ENCODE measurements around the gene VPS11. TPM values are rescaled to one million over a fixed set of nuclear protein-coding genes. Genes with fewer than 3 reads are reported as not detected.
A peak's percentile ranks its signal among the peaks of the same experiment; 100 is the strongest.
"Not testable (repeated sequence)": the region's sequence is repeated elsewhere in the genome, so short reads cannot be mapped to it uniquely, and the experiment has no call there.

VPS11 gene
- polyA plus RNA-seq, 4 donors: 51.9 to 59.5 (median 54.7) TPM

DNA sequence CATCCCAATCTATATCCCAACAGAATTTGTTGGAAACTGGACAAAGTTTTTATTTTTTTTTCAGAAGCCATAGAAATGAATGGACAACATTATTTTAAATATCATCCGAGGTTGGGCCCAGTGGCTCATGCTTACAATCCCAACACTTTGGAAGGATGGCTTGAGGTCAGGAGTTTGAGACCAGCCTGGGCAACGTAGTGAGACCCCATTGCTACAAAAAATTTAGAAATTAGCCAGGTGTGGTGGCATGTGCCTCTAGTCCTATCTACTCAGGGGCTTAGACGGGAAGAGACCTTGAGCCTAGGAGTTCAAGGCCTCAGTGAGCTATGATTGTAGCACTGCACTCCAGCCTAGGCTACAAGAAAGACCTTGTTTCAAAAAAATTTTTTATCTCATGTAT is 32.8 kb upstream of the VPS11 start:
- DNase-seq (ENCODE audit: low read depth in 4 of 4, low spot score in 3 of 4): no peak

DNA sequence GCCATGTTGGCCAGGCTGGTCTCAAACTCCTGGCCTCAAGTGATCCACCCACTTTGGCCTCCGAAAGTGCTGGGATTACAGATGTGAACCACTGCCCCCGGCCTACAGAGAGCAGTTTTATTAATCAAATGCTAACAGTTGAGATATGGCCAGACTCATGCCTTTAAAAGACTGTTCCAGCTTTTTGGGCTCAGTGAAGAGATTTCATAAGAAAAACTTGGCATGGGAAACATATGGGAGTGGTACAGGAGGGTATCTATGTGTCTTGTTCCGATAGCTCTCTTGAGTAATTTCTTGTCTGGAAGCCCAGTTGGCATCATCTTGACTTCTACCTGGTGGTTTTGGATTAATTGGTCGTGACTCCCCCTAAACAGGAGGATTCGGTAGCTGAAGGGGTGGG is 28.7 kb upstream of the VPS11 start:
- no peak for DNase-seq (ENCODE audit: low read depth in 4 of 4, low spot score in 3 of 4)

DNA sequence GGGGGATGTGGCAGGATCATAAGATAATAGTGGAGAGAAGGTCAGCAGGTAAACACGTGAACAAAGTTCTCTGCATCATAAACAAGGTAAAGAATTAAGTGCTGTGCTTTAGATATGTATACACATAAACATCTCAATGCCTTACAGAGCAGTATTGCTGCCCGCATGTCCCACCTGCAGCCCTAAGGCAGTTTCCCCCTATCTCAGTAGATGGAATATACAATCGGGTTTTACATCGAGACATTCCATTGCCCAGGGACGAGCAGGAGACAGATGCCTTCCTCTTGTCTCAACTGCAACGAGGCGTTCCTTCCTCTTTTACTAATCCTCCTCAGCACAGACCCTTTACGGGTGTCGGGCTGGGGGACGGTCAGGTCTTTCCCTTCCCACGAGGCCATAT is 28.1 kb upstream of the VPS11 start:
- not testable (repeated sequence) for DNase-seq (ENCODE audit: low read depth in 4 of 4, low spot score in 3 of 4)

DNA sequence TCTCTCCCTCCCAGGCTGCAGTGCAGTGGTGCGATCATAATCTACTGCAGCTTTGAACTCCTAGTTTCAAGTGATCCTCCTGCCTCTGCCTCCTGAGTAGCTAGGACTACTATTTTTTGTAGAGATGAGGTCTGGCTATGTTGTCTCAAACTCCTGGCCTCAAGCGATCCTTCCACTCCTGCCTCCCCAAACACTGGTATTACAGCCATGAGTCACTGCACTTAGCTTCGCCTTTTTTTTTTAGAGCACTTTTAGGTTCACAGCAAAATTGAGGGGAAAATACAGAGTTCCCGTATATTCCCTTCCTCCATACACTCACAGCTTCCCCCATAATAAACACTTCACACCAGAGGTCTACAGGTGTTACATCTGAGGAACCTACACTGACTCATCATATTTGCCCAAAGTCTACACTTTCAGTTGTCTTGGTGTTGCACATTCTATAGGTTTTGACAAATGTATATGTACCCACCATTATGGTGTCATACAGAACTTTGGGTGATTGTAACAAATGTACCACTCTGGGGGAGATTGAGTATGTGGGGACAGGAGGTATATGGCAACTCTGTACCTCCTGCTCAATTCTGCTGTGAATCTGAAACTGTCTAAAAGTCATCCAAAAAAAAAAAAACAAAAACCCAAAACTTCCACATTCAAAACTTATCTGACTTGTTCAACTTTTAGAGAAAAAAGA is 25.6 kb upstream of the VPS11 start:
- DNase-seq (ENCODE audit: low read depth in 4 of 4, low spot score in 3 of 4): no peak

DNA sequence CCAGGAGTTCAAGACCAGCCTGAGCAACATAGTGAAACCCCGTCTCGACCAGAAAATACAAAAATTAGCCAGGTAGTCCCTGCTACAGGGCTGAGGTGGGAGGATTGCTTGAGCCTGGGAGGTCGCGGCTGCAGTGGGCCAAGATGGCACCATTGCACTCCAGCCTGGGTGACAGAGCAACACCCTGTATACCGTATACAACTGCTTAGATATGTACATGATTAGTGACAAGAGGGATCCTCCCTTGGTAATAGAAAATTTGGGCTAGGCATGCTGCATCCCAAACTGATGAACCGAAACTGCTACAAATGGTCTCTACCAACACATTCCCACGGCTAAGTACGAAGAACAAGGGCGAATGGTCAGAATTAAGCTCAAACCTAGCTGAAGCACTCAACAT is 24.7 kb upstream of the VPS11 start:
- no peak for DNase-seq (ENCODE audit: low read depth in 4 of 4, low spot score in 3 of 4)

DNA sequence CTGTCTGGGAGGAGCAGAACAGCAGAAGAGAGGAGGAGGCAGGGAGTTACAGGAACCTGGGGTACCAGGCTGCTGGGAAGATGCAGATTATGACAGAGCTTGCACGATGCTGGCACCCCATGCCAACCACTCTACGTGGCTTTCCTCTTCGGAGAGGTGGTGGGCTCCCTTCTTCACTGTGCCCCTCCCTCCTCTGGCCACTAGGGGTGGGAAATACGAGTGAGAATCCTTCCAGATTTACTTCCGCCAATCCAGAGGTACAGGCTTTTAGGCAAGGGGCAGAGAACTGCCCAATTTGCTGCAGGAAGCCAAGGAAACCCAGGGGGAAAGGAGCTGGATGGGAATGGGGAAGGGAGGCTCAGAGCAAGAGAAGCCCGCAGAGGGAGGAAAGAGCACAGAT is 22.9 kb upstream of the VPS11 start:
- DNase-seq (ENCODE audit: low read depth in 4 of 4, low spot score in 3 of 4): no peak

DNA sequence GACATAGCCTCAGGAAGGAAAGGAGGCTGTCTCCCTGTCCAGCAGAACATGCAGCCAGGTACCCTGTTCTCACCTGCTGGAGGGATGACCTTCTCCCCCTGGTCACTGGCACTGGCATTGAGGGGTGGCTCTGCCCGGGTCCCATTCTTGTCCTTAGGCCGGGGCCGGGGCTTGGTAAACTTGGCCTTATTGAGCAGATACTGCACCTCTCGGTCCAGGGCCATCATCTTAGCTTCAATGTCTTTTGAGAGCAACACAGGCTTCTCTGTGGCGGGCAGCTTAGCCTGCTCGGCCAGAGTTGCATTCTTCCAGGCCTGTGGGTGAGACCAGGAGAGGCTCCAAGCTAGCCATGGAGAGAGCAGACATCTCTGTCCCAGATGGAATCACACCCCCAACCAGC is 21.1 kb upstream of the VPS11 start:
- DNase-seq (ENCODE audit: low read depth in 4 of 4, low spot score in 3 of 4): no peak

DNA sequence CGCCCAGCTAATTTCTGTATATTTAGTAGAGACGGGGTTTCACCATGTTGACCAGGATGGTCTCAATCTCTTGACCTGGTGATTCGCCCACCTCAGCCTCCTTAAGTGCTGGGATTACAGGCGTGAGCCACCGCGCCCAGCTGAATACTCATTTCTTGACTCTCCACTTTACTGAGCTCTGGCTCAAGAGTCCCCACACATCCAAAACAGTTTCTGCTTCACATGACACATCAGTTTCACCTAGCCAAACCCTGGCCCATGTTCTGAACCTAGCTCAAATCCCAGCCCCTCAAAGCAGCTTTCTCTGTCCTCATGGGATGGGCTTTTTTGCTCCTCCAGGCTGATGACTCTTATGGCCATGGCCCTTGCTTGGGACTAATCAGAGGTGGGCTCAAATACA is 20.4 kb upstream of the VPS11 start:
- no peak for DNase-seq (ENCODE audit: low read depth in 4 of 4, low spot score in 3 of 4)

DNA sequence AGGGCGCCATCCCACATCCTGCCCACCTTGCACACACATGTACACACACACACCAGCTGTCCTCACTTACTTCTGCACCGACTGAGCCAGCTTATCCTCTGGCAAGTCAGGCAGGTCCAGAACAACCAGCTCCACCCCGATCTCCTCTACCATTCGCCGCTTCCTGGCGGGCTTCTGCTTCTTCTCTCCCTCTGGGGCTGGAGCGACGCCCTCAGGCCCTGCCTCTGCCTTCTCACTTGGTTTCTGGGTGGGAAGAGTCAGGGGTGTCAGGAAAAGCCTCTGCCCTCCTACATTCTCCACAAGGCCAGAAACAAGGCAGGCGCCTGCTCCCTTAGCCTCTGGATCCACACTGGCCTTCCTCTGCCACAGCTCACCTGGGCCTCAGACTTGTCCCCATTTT is 19.0 kb upstream of the VPS11 start:
- DNase-seq (ENCODE audit: low read depth in 4 of 4, low spot score in 3 of 4): no peak

DNA sequence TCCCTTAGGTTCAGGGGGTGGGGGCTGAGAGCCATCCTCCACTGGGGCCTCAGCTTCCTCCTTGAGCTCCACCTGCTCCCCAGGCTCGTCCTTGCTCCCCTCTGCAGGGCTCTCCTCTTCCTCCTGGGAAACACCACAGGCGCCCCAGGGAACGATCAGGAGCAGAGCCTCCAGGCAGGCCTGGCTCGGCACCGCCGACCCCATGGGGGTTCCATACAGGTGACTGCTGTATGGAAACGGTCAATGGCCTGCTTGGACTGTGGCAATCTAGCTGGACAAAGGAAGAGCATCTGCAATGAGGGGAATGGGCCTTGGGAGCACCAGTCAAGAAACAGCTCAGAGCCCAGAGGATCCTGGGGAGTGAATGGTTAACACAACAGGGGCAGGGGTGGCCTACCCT is 18.5 kb upstream of the VPS11 start:
- no peak for DNase-seq (ENCODE audit: low read depth in 4 of 4, low spot score in 3 of 4)

DNA sequence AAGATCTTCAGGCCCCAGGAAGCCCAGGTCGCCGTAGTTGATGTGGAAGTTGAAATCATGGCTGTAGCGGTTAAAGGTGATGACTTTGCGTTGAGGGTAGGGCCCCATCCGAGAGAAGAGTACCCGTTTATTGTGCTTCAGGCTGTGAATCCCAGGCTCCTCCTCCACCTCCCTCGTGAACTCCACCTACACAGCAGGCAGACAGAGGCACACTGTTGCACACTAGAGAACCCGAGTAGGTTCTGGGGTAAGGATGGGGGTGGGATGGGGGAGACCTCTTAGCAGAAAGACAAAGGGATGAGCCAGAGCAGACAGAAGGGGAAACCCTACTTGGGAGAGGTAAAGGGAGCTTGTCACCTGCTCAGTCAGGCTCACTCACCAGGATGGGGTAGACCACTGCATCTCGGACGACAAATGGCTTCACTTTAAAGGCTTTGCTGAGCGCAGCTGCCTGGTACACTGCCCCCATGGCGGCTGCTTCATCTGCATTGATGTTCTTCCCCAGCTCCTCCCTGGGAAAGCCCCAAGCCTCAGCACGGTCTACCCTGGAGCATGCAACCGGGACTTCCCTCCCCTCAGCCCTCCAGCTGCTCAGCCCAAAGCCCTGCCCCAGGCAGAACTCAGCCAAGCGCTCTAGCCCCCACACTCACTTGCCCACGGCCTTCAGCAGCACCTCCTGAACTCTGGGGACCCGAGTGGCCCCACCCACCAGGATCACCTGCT is 16.0 kb upstream of the VPS11 start:
- no peak for DNase-seq (ENCODE audit: low read depth in 4 of 4, low spot score in 3 of 4)

DNA sequence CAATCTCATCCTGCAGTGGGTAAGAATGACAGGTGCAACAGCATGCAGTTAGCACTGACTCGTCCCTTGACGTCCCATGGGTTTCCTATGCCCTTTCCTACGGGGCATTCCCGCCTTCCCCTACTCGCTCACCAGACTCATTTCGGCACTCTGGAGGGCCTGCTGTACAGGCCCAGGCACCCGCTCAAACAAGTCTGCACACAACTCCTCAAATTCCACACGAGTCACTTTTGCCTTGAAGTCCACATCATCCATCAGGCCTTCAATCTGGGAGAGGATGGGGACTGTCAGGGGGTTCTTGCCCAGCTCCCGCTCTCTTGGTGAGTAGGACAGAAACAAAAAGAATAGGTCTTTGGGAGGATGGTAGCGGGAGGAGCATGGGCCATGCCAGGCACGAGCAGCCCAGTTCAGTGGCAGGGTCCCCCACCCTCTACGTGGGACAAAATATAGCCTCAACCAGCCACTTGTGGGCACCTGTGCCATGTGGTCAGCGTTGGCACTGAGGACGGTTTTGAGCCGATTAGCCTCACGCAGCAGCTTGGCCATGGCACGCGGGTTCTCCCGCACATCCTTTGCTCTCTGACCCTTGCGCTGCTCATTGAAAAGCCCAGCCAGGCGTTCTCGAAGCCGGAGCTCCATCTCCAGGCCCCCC is 15.3 kb upstream of the VPS11 start:
- DNase-seq (ENCODE audit: low read depth in 4 of 4, low spot score in 3 of 4): no peak

DNA sequence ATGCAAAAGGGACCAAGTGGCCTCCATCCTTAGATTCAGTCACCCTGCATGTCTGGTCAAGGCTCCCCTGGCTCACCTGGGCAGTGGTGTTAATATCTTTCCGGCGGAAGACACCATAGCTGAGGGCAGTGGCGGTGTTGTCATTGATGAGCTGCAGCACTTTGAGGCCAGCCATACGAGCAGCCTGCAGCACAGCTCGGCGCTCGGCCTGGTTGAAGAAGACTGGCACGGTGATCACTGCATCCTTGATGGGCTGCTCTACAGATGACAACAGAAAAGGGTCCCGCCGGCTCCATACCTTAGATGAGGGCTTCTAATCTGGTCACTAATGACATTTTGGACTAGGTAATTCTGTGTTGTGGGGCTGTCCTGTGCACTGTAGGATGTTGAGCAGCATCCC is 13.2 kb upstream of the VPS11 start:
- DNase-seq (ENCODE audit: low read depth in 4 of 4, low spot score in 3 of 4): no peak

DNA sequence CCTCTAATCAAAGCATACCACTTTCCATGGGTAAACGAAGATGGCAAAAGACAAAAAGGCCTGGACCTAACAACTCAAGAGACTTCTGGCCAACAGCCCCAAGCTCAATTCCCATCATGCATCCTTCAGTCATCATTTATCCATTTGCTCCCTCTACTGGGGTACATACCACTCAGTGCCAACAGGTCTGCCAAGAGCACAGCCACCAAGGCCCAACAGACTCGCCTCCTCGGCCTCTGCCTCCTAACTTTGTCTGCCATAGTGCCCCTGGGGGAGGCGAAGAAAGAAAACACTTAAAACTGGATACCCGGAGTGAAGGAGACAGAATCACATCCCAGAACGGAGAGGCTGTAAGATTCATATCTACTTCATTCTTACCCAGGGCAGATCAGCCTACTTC is 11.7 kb upstream of the VPS11 start:
- no peak for DNase-seq (ENCODE audit: low read depth in 4 of 4, low spot score in 3 of 4)

DNA sequence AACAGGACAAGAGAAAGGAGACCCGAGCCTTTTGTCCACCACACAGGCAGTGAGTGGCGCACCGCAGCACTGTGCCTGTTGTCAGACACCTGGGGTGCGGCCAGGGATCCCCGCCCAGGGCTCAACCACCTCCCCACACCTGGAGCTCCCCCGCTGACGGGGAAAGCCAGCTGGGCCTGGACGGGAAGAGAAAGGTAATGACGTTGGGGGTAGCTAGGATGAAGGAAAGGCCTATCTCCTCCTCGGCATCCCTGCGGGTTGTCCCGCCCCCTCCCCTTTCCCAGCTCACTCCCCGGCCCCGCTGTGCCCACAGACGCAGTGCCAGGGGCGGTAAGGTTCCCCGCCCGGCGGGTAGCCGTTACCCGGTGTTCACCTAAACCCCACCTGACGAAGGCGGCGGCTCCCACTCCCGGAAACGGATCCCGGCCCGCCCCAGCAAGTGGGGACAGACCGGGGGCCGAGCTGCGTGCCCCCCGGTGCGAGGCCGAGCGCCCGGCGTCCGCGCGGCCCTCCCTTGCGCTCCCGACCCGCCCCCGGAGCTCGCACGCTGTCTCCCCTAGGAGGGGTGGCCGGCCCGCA is 11.1 kb upstream of the VPS11 start:
- no peak for DNase-seq (ENCODE audit: low read depth in 4 of 4, low spot score in 3 of 4)

DNA sequence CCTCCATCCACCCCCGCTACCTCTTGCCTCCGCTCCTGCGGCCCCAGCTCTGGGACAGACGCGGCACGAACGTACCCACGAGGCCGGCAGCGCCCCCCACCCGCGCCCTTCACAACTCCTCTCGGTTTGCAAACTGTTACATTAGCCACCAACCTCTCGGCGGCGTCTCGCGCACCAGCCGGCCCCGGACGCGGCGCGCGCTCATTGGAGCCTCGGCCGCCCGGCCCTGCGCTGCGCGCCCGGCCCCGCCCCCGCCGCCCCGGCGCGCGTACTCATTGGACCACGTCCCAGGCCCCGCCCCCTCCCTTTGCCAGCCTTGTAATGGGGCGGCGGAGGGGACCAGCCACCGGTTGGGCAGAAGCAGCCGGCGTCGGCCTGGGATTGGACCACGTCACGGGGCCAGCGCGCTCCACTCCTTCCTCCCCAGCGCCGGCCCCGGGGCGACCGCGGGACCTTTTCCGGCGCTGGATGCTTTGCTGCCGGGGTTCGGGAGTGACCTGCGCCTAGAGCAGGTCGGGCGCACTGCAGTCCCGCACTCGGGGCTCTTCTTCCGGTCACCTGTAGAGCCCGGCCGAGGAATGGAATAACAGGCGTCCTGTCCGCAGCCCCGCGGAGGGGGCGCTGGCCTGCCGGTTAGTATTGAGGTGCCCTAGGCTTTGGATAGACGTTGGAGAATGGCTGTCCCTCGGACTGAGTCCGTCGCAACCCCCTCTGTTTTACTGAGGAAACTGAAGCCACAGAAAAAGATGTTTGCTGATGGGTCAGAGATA is 10.4 kb upstream of the VPS11 start, which contains the start of gene HYOU1:
Gene HYOU1 (minus strand): TSS at position 206 of the 770 bp plus-strand sequence. CDS start 1,045 bp downstream, outside the sequence.
- peak; percentile 90 to 94 (median 92) for DNase-seq (ENCODE audit: low read depth in 4 of 4, low spot score in 3 of 4)

DNA sequence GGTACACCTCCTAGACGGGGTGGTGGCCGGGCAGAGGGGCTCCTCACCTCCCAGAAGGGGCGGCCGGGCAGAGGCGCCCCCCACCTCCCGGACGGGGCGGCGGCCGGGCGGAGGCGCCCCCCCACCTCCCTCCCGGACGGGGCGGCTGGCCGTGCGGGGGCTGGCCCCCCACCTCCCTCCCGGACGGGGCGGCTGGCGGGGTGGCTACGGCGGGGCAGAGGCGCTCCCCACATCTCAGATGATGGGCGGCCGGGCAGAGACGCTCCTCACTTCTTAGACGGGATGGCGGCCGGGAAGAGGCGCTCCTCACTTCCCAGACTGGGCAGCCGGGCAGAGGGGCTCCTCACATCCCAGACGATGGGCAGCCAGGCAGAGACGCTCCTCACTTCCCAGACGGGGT is 8.5 kb upstream of the VPS11 start:
- DNase-seq (ENCODE audit: low read depth in 4 of 4, low spot score in 3 of 4): not testable (repeated sequence)

DNA sequence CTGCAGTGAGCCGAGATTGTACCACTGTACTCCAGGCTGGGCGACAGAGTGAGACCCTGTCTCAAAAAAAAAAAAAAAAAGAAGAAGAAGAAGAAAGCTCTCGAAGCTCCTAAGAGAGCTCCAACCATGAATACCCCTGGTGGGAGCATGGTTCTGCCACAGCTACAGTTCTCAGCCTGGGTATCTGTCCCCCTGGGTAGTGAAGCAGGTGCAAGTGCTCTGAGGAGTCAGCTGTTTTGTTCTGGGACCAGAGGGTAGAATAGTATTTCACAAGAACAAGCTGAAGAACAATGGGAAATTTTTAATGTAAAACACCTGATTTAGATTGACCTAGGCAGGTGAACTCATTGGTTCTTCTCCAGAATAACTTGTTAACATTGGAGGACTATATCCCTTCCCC is 6.4 kb upstream of the VPS11 start:
- no peak for DNase-seq (ENCODE audit: low read depth in 4 of 4, low spot score in 3 of 4)

DNA sequence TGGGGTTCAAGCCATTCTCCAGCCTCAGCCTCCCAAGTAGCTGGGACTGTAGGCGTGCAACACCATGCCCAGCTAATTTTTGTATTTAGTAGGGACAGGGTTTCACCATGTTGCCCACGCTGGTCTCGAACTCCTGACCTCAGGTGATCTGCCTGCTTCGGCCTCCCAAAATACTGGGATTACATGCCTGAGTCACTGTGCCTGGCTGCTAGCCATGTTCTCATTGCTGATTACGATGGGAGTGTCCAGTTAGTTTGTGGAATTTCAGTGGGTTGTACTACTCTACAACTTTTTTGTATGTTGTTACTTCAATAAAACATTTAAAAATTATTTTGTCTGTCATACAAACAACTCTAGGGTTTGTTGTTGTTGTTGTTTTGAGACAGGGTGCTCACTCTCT is 4.8 kb upstream of the VPS11 start:
- DNase-seq (ENCODE audit: low read depth in 4 of 4, low spot score in 3 of 4): no peak

DNA sequence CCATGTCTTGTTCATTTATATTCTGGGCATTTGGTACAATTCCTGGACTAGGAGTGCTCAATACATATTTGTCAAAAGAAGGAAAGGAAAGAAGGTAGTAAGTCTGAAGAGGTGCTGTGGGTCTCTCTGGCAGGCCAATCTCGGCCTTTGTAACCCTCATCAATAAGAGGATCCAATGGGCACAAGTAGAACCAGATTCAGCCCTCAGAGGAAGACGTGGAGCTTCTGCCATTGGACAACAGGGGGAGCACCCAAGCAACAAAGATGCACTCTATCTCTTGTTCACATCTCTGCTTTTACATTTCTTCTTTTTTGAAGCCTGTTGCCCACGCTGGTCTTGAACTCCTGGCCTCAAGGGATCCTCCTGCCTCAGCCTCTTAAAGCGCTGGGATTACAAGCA is 2.2 kb upstream of the VPS11 start:
- no peak for DNase-seq (ENCODE audit: low read depth in 4 of 4, low spot score in 3 of 4)

DNA sequence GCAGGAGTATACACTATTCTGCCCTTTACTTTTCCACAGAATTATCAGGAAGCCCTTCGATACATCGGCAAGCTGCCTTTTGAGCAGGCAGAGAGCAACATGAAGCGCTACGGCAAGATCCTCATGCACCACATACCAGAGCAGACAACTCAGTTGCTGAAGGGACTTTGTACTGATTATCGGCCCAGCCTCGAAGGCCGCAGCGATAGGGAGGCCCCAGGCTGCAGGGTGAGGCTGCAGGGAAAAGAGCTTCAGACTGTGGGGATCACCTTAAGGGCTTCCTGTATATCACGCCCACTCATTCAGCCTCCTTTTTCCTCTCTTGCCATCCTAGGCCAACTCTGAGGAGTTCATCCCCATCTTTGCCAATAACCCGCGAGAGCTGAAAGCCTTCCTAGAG is 10.2 kb downstream of the VPS11 start:
- no peak for DNase-seq (ENCODE audit: low read depth in 4 of 4, low spot score in 3 of 4)
